ENCODE results near the gene CMPK1.

DNA sequence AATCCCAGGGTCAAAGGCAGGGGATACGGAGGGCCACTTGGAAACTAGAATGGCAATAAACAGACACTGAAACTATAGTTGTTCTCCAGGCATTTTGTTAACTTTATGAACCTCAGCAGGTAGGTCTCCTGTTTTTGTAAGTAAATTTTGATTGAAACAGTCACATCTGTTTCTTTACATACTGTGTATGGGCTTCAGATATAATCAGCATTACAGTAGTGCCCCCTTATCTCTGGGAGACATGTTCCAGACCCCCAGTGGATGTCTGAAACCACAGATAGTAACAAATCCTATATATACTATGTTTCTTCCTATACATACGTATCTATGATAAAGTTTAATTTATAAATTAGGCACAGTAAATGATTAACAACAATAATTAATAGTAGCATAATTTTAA is 31.1 kb upstream of the CMPK1 start:
- TF ChIP-seq ZFP30 (CRISPR knock-in tag; IDR thresholded peaks at IDR 0.05) (no peak), ESRRG (CRISPR knock-in tag; IDR thresholded peaks at IDR 0.05) (no peak), ZC3H10 (CRISPR knock-in tag; IDR thresholded peaks at IDR 0.05) (no peak), SNAI2 (CRISPR knock-in tag; IDR thresholded peaks at IDR 0.05) (no peak), PPARA (CRISPR knock-in tag; IDR thresholded peaks at IDR 0.05; ENCODE audit: borderline replicate concordance) (no peak)
- TF ChIP-seq, protein P1, sequence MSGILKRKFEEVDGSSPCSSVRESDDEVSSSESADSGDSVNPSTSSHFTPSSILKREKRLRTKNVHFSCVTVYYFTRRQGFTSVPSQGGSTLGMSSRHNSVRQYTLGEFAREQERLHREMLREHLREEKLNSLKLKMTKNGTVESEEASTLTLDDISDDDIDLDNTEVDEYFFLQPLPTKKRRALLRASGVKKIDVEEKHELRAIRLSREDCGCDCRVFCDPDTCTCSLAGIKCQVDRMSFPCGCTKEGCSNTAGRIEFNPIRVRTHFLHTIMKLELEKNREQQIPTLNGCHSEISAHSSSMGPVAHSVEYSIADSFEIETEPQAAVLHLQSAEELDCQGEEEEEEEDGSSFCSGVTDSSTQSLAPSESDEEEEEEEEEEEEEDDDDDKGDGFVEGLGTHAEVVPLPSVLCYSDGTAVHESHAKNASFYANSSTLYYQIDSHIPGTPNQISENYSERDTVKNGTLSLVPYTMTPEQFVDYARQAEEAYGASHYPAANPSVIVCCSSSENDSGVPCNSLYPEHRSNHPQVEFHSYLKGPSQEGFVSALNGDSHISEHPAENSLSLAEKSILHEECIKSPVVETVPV (CRISPR knock-in tag; IDR thresholded peaks at IDR 0.05) = no peak
- TF ChIP-seq, protein P2, sequence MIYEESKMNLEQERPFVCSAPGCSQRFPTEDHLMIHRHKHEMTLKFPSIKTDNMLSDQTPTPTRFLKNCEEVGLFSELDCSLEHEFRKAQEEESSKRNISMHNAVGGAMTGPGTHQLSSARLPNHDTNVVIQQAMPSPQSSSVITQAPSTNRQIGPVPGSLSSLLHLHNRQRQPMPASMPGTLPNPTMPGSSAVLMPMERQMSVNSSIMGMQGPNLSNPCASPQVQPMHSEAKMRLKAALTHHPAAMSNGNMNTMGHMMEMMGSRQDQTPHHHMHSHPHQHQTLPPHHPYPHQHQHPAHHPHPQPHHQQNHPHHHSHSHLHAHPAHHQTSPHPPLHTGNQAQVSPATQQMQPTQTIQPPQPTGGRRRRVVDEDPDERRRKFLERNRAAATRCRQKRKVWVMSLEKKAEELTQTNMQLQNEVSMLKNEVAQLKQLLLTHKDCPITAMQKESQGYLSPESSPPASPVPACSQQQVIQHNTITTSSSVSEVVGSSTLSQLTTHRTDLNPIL (CRISPR knock-in tag; IDR thresholded peaks at IDR 0.05; ENCODE audit: low read depth) = no peak
- TF ChIP-seq, protein P3, sequence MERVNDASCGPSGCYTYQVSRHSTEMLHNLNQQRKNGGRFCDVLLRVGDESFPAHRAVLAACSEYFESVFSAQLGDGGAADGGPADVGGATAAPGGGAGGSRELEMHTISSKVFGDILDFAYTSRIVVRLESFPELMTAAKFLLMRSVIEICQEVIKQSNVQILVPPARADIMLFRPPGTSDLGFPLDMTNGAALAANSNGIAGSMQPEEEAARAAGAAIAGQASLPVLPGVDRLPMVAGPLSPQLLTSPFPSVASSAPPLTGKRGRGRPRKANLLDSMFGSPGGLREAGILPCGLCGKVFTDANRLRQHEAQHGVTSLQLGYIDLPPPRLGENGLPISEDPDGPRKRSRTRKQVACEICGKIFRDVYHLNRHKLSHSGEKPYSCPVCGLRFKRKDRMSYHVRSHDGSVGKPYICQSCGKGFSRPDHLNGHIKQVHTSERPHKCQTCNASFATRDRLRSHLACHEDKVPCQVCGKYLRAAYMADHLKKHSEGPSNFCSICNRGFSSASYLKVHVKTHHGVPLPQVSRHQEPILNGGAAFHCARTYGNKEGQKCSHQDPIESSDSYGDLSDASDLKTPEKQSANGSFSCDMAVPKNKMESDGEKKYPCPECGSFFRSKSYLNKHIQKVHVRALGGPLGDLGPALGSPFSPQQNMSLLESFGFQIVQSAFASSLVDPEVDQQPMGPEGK (CRISPR knock-in tag; IDR thresholded peaks at IDR 0.05; ENCODE audit: borderline replicate concordance) = no peak
